ENCODE results near the gene RPAIN.

RPAIN gene

DNA sequence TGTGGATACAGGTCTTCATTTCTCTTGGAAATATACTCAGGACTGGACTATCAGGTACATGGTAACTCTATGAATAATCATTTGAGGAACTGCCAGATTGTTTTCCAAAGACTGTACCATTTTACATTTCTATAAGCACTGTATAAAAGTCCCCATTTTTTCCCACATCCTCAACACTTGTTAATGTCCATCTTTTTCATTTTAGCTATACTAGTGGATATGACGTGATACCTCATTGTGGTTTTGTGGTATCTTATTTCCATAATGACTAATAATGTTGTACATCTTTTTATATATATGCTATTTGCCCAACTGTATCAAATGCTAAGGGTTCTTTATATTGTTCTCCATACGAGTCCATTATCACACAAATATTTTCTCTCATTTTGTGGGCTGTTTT is 23.4 kb upstream of the RPAIN start:
- H2BK12ac ChIP-seq (ENCODE audit: low read length): no peak overlapping the region
- no peak overlapping the region for H3K4ac ChIP-seq (ENCODE audit: low read depth, low read length)
- no peak overlapping the region for H2AK5ac ChIP-seq (ENCODE audit: low read length)
- no peak overlapping the region for H3K9ac ChIP-seq (ENCODE audit: low read length)
- H2BK120ac ChIP-seq (ENCODE audit: insufficient read depth, low read length, poor library complexity): no peak overlapping the region
- H3K36me3 ChIP-seq (ENCODE audit: control insufficient read depth in 1 of 2, insufficient read depth in 2 of 2, low read length in 2 of 2): peaks cover 40 to 42% of the 10 kb centered on the region in 2 experiments
- no peak overlapping the region for H3K23ac ChIP-seq (ENCODE audit: low read length)
- no peak for DNase-seq
- no peak overlapping the region for H3K18ac ChIP-seq (ENCODE audit: low read length)
- H2AFZ ChIP-seq (ENCODE audit: insufficient read depth, low read length, poor library complexity): no peak overlapping the region
- H3K27ac ChIP-seq (ENCODE audit: low read depth, low read length): no peak overlapping the region
- no CpG with 5 or more reads among the region's 2 CpGs for WGBS (ENCODE audit: extremely low coverage, insufficient coverage, insufficient read length)
- H3K4me3 ChIP-seq (ENCODE audit: low read depth, low read length): no peak overlapping the region
- no peak overlapping the region for H3K14ac ChIP-seq (ENCODE audit: low read length)
- no peak overlapping the region for H2BK5ac ChIP-seq (ENCODE audit: low read depth, low read length, poor library complexity)
- no peaks in the 10 kb centered on the region for H3K9me3 ChIP-seq (ENCODE audit: insufficient read depth, low read depth, low read length)
- H4K8ac ChIP-seq (ENCODE audit: low read depth, low read length): no peak overlapping the region
- H3K27me3 ChIP-seq (ENCODE audit: insufficient read depth, low read length): no peaks in the 10 kb centered on the region
- no peaks in the 10 kb centered on the region for H3K79me2 ChIP-seq (ENCODE audit: control insufficient read depth, insufficient read depth, low read length, poor library complexity)
- no peak overlapping the region for H4K91ac ChIP-seq (ENCODE audit: low read depth, low read length)
- H4K12ac ChIP-seq (ENCODE audit: low read depth, low read length): no peak overlapping the region
- no peaks in the 10 kb centered on the region for H3K79me1 ChIP-seq (ENCODE audit: low read length)
- H3K4me2 ChIP-seq (ENCODE audit: low read length): no peak overlapping the region
- no peaks in the 10 kb centered on the region for H3K4me1 ChIP-seq (ENCODE audit: control insufficient read depth in 1 of 2, insufficient read depth in 2 of 2, low read length in 2 of 2)

DNA sequence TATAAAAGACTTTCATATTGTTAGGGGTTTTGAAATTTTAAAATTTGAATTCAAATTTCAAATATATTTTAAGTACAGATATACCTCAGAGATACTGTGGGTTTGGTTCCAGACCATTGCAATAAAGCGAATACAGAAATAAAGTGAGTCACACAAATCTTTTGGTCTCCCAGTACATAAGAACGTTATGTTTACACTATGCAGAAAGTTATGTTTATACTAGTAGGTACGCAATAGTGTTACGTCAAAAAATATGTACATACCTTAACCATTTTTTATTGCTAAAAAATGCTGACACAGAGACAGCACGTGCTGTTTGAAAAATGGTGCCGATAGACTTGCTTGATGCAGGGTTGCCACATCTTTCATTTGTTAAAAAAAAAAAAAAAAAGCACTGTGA is 20.2 kb upstream of the RPAIN start:
- DNase-seq: no peak
- Histone ChIP-seq H3K27me3 (ENCODE audit: insufficient read depth, low read length) (no peaks in the 10 kb centered on the region), H3K9me3 (ENCODE audit: insufficient read depth, low read depth, low read length) (no peaks in the 10 kb centered on the region), H3K14ac (ENCODE audit: low read length) (no peak overlapping the region), H2BK5ac (ENCODE audit: low read depth, low read length, poor library complexity) (no peak overlapping the region), H2AK5ac (ENCODE audit: low read length) (no peak overlapping the region), H3K18ac (ENCODE audit: low read length) (no peak overlapping the region), H3K4me3 (ENCODE audit: low read depth, low read length) (no peak overlapping the region), H3K4me2 (ENCODE audit: low read length) (no peak overlapping the region), H4K12ac (ENCODE audit: low read depth, low read length) (no peak overlapping the region), H2BK120ac (ENCODE audit: insufficient read depth, low read length, poor library complexity) (no peak overlapping the region), H3K9ac (ENCODE audit: low read length) (no peak overlapping the region), H2BK12ac (ENCODE audit: low read length) (no peak overlapping the region), H3K79me2 (ENCODE audit: control insufficient read depth, insufficient read depth, low read length, poor library complexity) (no peaks in the 10 kb centered on the region), H2AFZ (ENCODE audit: insufficient read depth, low read length, poor library complexity) (no peak overlapping the region), H3K36me3 (ENCODE audit: control insufficient read depth in 1 of 2, insufficient read depth in 2 of 2, low read length in 2 of 2) (peaks cover 36 to 38% of the 10 kb centered on the region in 2 experiments), H3K4ac (ENCODE audit: low read depth, low read length) (no peak overlapping the region), H4K91ac (ENCODE audit: low read depth, low read length) (no peak overlapping the region), H3K27ac (ENCODE audit: low read depth, low read length) (no peak overlapping the region), H3K23ac (ENCODE audit: low read length) (no peak overlapping the region), H3K79me1 (ENCODE audit: low read length) (no peaks in the 10 kb centered on the region), H3K4me1 (ENCODE audit: control insufficient read depth in 1 of 2, insufficient read depth in 2 of 2, low read length in 2 of 2) (no peaks in the 10 kb centered on the region), H4K8ac (ENCODE audit: low read depth, low read length) (no peak overlapping the region)
- WGBS (ENCODE audit: extremely low coverage, insufficient coverage, insufficient read length): no CpG with 5 or more reads among the region's 6 CpGs

DNA sequence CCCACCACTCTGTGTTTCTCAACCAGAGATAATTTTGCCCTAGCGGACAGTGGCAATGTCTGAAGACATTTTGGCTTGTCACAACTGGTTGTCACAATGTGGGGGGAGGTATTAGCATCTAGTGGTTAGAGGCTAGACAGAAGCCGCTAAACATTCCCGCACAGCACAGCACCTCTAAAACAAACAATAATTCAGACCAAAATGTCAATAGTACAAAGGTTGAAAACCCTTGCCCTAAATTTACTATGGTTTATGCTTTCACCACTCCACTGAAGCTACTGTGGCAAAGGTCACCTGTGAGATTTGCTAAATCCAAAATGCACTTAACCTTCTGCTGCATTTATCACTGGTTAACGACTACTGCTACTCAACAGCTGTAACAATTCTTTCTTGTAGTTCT is 14.6 kb upstream of the RPAIN start:
- no peak overlapping the region for H3K23ac ChIP-seq (ENCODE audit: low read length)
- no peak overlapping the region for H2BK12ac ChIP-seq (ENCODE audit: low read length)
- H3K4ac ChIP-seq (ENCODE audit: low read depth, low read length): no peak overlapping the region
- no peaks in the 10 kb centered on the region for H3K79me1 ChIP-seq (ENCODE audit: low read length)
- no peak overlapping the region for H2BK120ac ChIP-seq (ENCODE audit: insufficient read depth, low read length, poor library complexity)
- H2BK5ac ChIP-seq (ENCODE audit: low read depth, low read length, poor library complexity): no peak overlapping the region
- H3K27ac ChIP-seq (ENCODE audit: low read depth, low read length): no peak overlapping the region
- no peak overlapping the region for H3K4me2 ChIP-seq (ENCODE audit: low read length)
- H4K91ac ChIP-seq (ENCODE audit: low read depth, low read length): no peak overlapping the region
- H3K4me1 ChIP-seq (ENCODE audit: control insufficient read depth in 1 of 2, insufficient read depth in 2 of 2, low read length in 2 of 2): no peaks in the 10 kb centered on the region
- WGBS (ENCODE audit: extremely low coverage, insufficient coverage, insufficient read length): no CpG with 5 or more reads among the region's 4 CpGs
- no peak overlapping the region for H3K18ac ChIP-seq (ENCODE audit: low read length)
- H2AK5ac ChIP-seq (ENCODE audit: low read length): no peak overlapping the region
- DNase-seq: no peak
- no peak overlapping the region for H3K14ac ChIP-seq (ENCODE audit: low read length)
- H2AFZ ChIP-seq (ENCODE audit: insufficient read depth, low read length, poor library complexity): no peak overlapping the region
- no peak overlapping the region for H3K9ac ChIP-seq (ENCODE audit: low read length)
- H3K79me2 ChIP-seq (ENCODE audit: control insufficient read depth, insufficient read depth, low read length, poor library complexity): no peaks in the 10 kb centered on the region
- H4K8ac ChIP-seq (ENCODE audit: low read depth, low read length): no peak overlapping the region
- H3K27me3 ChIP-seq (ENCODE audit: insufficient read depth, low read length): no peaks in the 10 kb centered on the region
- no peaks in the 10 kb centered on the region for H3K9me3 ChIP-seq (ENCODE audit: insufficient read depth, low read depth, low read length)
- H4K12ac ChIP-seq (ENCODE audit: low read depth, low read length): no peak overlapping the region
- H3K36me3 ChIP-seq (ENCODE audit: control insufficient read depth in 1 of 2, insufficient read depth in 2 of 2, low read length in 2 of 2): peaks cover 19 to 53% of the 10 kb centered on the region in 2 experiments
- H3K4me3 ChIP-seq (ENCODE audit: low read depth, low read length): no peak overlapping the region

DNA sequence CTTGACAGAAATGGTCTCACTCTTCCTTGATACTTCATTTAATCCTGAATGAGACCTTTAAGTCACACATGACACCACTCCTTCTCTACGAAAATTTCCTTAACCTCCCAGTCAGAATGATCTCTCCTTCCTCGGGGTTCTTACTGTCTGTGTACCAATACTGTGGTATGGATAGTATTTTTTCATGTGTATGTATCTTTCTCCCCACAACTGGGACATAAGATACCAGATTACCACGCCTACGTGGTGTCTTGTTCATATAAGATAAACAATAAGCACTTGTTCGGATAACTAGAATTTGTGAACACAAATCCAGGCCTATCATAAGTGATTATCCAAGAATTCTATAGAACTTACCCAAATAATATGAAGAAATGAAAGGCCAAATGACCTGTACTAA is 11.8 kb upstream of the RPAIN start:
- H3K9me3 ChIP-seq (ENCODE audit: insufficient read depth, low read depth, low read length): no peaks in the 10 kb centered on the region
- no peak overlapping the region for H3K27ac ChIP-seq (ENCODE audit: low read depth, low read length)
- DNase-seq: no peak
- H4K8ac ChIP-seq (ENCODE audit: low read depth, low read length): no peak overlapping the region
- H3K4me1 ChIP-seq (ENCODE audit: control insufficient read depth in 1 of 2, insufficient read depth in 2 of 2, low read length in 2 of 2): no peaks in the 10 kb centered on the region
- H3K14ac ChIP-seq (ENCODE audit: low read length): no peak overlapping the region
- no peak overlapping the region for H2BK12ac ChIP-seq (ENCODE audit: low read length)
- no peak overlapping the region for H3K23ac ChIP-seq (ENCODE audit: low read length)
- no peaks in the 10 kb centered on the region for H3K27me3 ChIP-seq (ENCODE audit: insufficient read depth, low read length)
- H3K4me3 ChIP-seq (ENCODE audit: low read depth, low read length): no peak overlapping the region
- peaks cover 12 to 56% of the 10 kb centered on the region in 2 experiments for H3K36me3 ChIP-seq (ENCODE audit: control insufficient read depth in 1 of 2, insufficient read depth in 2 of 2, low read length in 2 of 2)
- H3K4ac ChIP-seq (ENCODE audit: low read depth, low read length): no peak overlapping the region
- H4K91ac ChIP-seq (ENCODE audit: low read depth, low read length): no peak overlapping the region
- H2AK5ac ChIP-seq (ENCODE audit: low read length): no peak overlapping the region
- H3K18ac ChIP-seq (ENCODE audit: low read length): no peak overlapping the region
- no peaks in the 10 kb centered on the region for H3K79me2 ChIP-seq (ENCODE audit: control insufficient read depth, insufficient read depth, low read length, poor library complexity)
- no peaks in the 10 kb centered on the region for H3K79me1 ChIP-seq (ENCODE audit: low read length)
- no peak overlapping the region for H4K12ac ChIP-seq (ENCODE audit: low read depth, low read length)
- H2BK120ac ChIP-seq (ENCODE audit: insufficient read depth, low read length, poor library complexity): no peak overlapping the region
- no peak overlapping the region for H2AFZ ChIP-seq (ENCODE audit: insufficient read depth, low read length, poor library complexity)
- no CpG with 5 or more reads among the region's 5 CpGs for WGBS (ENCODE audit: extremely low coverage, insufficient coverage, insufficient read length)
- no peak overlapping the region for H2BK5ac ChIP-seq (ENCODE audit: low read depth, low read length, poor library complexity)
- no peak overlapping the region for H3K9ac ChIP-seq (ENCODE audit: low read length)
- no peak overlapping the region for H3K4me2 ChIP-seq (ENCODE audit: low read length)

Measured in trophoblast cell (in vitro differentiated cells and primary cell).